Stimulated activated CD4-positive, alpha-beta T cell treated with anti-CD3 and anti-CD28 coated beads, TNF-alpha, amount 100 ng/mL, for 24 hours (primary cell): ENCODE results near the gene RAB8B.
A peak's percentile ranks its signal among the peaks of the same experiment; 100 is the strongest.

Source experiments
- DNase-seq, 3 experiments: peaks; one replicate each; pipeline ENCODE4 v3.0.0-alpha.2; 2020; ENCODE audit warnings: low read depth in 3 of 3

Gene RAB8B

GRCh38 chr15:63188926-63189871 lies at the start of gene RAB8B:
RAB8B (plus strand) TSS chr15:63189606; CDS start chr15:63189625, 19 bp downstream.
- DNase-seq, result peak; percentile 96 to 99 (median 99)

GRCh38 chr15:63140936-63141335 lies 48.5 kb upstream of the RAB8B start:
- DNase-seq, result no peak

- no peak for DNase-seq
Observed at GRCh38 chr15:63145426-63145825, 44.0 kb upstream of the RAB8B start.

- DNase-seq, result no peak
Observed at GRCh38 chr15:63146684-63147083, 42.7 kb upstream of the RAB8B start.

- no peak for DNase-seq
Observed at GRCh38 chr15:63151665-63152064, 37.7 kb upstream of the RAB8B start.

- no peak for DNase-seq
Observed at GRCh38 chr15:63155486-63155885, 33.9 kb upstream of the RAB8B start.

GRCh38 chr15:63156086-63156710 lies 33.2 kb upstream of the RAB8B start:
- no peak for DNase-seq

- peak in 1 of 3 experiments; percentile 10 for DNase-seq
Observed at GRCh38 chr15:63156755-63157117, 32.7 kb upstream of the RAB8B start.

GRCh38 chr15:63157118-63157843 lies 32.1 kb upstream of the RAB8B start, which contains the start of gene RPS27L:
RPS27L (minus strand) TSS chr15:63157477; CDS start chr15:63157405, 72 bp downstream.
- peak; percentile 73 to 88 (median 76) for DNase-seq

- DNase-seq, result peak in 1 of 3 experiments; percentile 9
Observed at GRCh38 chr15:63157891-63158431, 31.4 kb upstream of the RAB8B start.

GRCh38 chr15:63160638-63161037 lies 28.8 kb upstream of the RAB8B start:
- DNase-seq, result no peak

GRCh38 chr15:63163217-63163616 lies 26.2 kb upstream of the RAB8B start:
- DNase-seq, result no peak

- no peak for DNase-seq
Observed at GRCh38 chr15:63165166-63165859, 24.1 kb upstream of the RAB8B start.

GRCh38 chr15:63166219-63166618 lies 23.2 kb upstream of the RAB8B start:
- DNase-seq, result no peak

- DNase-seq, result no peak
Observed at GRCh38 chr15:63169788-63170187, 19.6 kb upstream of the RAB8B start.

- DNase-seq, result no peak
Observed at GRCh38 chr15:63172376-63172775, 17.0 kb upstream of the RAB8B start.

GRCh38 chr15:63172851-63173451 lies 16.5 kb upstream of the RAB8B start:
- no peak for DNase-seq

GRCh38 chr15:63176302-63176701 lies 13.1 kb upstream of the RAB8B start:
- DNase-seq, result no peak

GRCh38 chr15:63178034-63178433 lies 11.4 kb upstream of the RAB8B start:
- DNase-seq, result no peak

- DNase-seq, result no peak
Observed at GRCh38 chr15:63180746-63181145, 8.7 kb upstream of the RAB8B start.

- no peak for DNase-seq
Observed at GRCh38 chr15:63181648-63182047, 7.8 kb upstream of the RAB8B start.
